Skeletal muscle satellite cell (primary cell): Measurements from ENCODE around the gene SCGB1C2. TPM values are rescaled to one million over a fixed set of nuclear protein-coding genes. Genes with fewer than 3 reads are reported as not detected.
"Not testable (repeated sequence)": the region's sequence is repeated elsewhere in the genome, so short reads cannot be mapped to it uniquely, and the experiment has no call there.

Experiments used
- H3K27me3 ChIP-seq: 2 replicates; pipeline ENCODE4 v1.7.0; 2013; ENCODE audit warnings: low read length; ENCODE audit not compliant: control insufficient read depth, insufficient read depth
- H3K36me3 ChIP-seq: 2 replicates; pipeline ENCODE4 v1.7.0; 2013; ENCODE audit warnings: mild to moderate bottlenecking, control low read depth, low read length; ENCODE audit not compliant: insufficient read depth
- H3K4me1 ChIP-seq: 2 replicates; pipeline ENCODE4 v1.7.0; 2013; ENCODE audit warnings: low read length; ENCODE audit not compliant: control insufficient read depth, insufficient read depth
- H3K4me2 ChIP-seq: 2 replicates; pipeline ENCODE4 v1.7.0; 2013; ENCODE audit warnings: mild to moderate bottlenecking, low read length
- H3K4me3 ChIP-seq: 2 replicates; pipeline ENCODE4 v1.7.0; 2013; ENCODE audit warnings: low read length
- H3K9ac ChIP-seq: 2 replicates; pipeline ENCODE4 v1.7.0; 2013; ENCODE audit warnings: mild to moderate bottlenecking, low read depth, low read length, moderate library complexity
- H3K9me3 ChIP-seq: replicated peaks from 2 replicates; pipeline ENCODE4 v1.7.0; 2013; ENCODE audit warnings: mild to moderate bottlenecking, control low read depth, low read length
- total RNA-seq: library from RNA; depleted of rRNA; stranded (reverse); fragments of >200 nt; gene quantifications from 2 replicates; pipeline ENCODE4 v1.2.3, GENCODE V29; 2012; rRNA removed

The SCGB1C2 gene
- total RNA-seq: not detected in 2 replicates

GRCh38 chr17:137166-137807 lies at the start of gene SCGB1C2:
Gene SCGB1C2 (plus strand): TSS chr17:137569. CDS start chr17:137591, 22 bp downstream.
- not testable (repeated sequence) for H3K27me3 ChIP-seq, H3K4me3 ChIP-seq, H3K4me2 ChIP-seq, H3K9ac ChIP-seq, H3K4me1 ChIP-seq, H3K36me3 ChIP-seq, H3K9me3 ChIP-seq

- not testable (repeated sequence) for H3K4me1 ChIP-seq, H3K4me3 ChIP-seq, H3K9me3 ChIP-seq, H3K9ac ChIP-seq, H3K27me3 ChIP-seq, H3K4me2 ChIP-seq, H3K36me3 ChIP-seq
These were observed 24.3 kb upstream of the SCGB1C2 start for GRCh38 chr17:113111-113510.

GRCh38 chr17:118339-118917 lies 18.9 kb upstream of the SCGB1C2 start:
- H3K4me2 ChIP-seq, H3K9ac ChIP-seq, H3K27me3 ChIP-seq, H3K4me3 ChIP-seq, H3K4me1 ChIP-seq, H3K9me3 ChIP-seq, H3K36me3 ChIP-seq: not testable (repeated sequence)

- not testable (repeated sequence) for H3K27me3 ChIP-seq, H3K9ac ChIP-seq, H3K36me3 ChIP-seq, H3K4me2 ChIP-seq, H3K4me1 ChIP-seq, H3K9me3 ChIP-seq, H3K4me3 ChIP-seq
These were observed 3.4 kb upstream of the SCGB1C2 start for GRCh38 chr17:133932-134331.

GRCh38 chr17:134332-134785 lies 3.0 kb upstream of the SCGB1C2 start:
- H3K9ac ChIP-seq, H3K27me3 ChIP-seq, H3K36me3 ChIP-seq, H3K4me3 ChIP-seq, H3K4me2 ChIP-seq, H3K4me1 ChIP-seq, H3K9me3 ChIP-seq: not testable (repeated sequence)

- H3K4me2 ChIP-seq, H3K9ac ChIP-seq, H3K9me3 ChIP-seq, H3K4me3 ChIP-seq, H3K4me1 ChIP-seq, H3K27me3 ChIP-seq, H3K36me3 ChIP-seq: not testable (repeated sequence)
These were observed 2.3 kb upstream of the SCGB1C2 start for GRCh38 chr17:135022-135421.

- H3K36me3 ChIP-seq, H3K27me3 ChIP-seq, H3K4me2 ChIP-seq, H3K4me3 ChIP-seq, H3K4me1 ChIP-seq, H3K9me3 ChIP-seq, H3K9ac ChIP-seq: not testable (repeated sequence)
These were observed 1.5 kb upstream of the SCGB1C2 start for GRCh38 chr17:135895-136294.

GRCh38 chr17:136531-136930 lies 838 bp upstream of the SCGB1C2 start:
- not testable (repeated sequence) for H3K4me3 ChIP-seq, H3K36me3 ChIP-seq, H3K9me3 ChIP-seq, H3K9ac ChIP-seq, H3K4me2 ChIP-seq, H3K4me1 ChIP-seq, H3K27me3 ChIP-seq

GRCh38 chr17:139401-140205 lies 2.2 kb downstream of the SCGB1C2 start:
- not testable (repeated sequence) for H3K27me3 ChIP-seq, H3K9me3 ChIP-seq, H3K4me2 ChIP-seq, H3K9ac ChIP-seq, H3K36me3 ChIP-seq, H3K4me1 ChIP-seq, H3K4me3 ChIP-seq

- H3K36me3 ChIP-seq: no peaks in the 10 kb centered on the region
- no peak overlapping the region for H3K4me3 ChIP-seq
- H3K9me3 ChIP-seq: no peaks in the 10 kb centered on the region
- H3K27me3 ChIP-seq: peaks cover 4% of the 10 kb centered on the region
- H3K4me1 ChIP-seq: peaks cover 3% of the 10 kb centered on the region
- H3K4me2 ChIP-seq: no peak overlapping the region
- H3K9ac ChIP-seq: no peak overlapping the region
These were observed 4.8 kb downstream of the SCGB1C2 start for GRCh38 chr17:142102-142661.

GRCh38 chr17:142876-143784 lies 5.8 kb downstream of the SCGB1C2 start:
- Histone ChIP-seq H3K4me2 (peak overlapping the region; percentile 73), H3K9ac (no peak overlapping the region), H3K4me3 (no peak overlapping the region), H3K4me1 (peaks cover 3% of the 10 kb centered on the region), H3K36me3 (no peaks in the 10 kb centered on the region), H3K9me3 (no peaks in the 10 kb centered on the region), H3K27me3 (peaks cover 4% of the 10 kb centered on the region)
